HG02938 (cell line): ENCODE results near the gene PTCD1.

Experiments
- ATAC-seq: cut with Tn5 transposase; IDR thresholded peaks from one replicate; pipeline ENCODE4 v1.9.1; 2021; ENCODE audit warnings: mild to moderate bottlenecking, moderate library complexity; ENCODE audit not compliant: unreplicated experiment

PTCD1 gene

DNA sequence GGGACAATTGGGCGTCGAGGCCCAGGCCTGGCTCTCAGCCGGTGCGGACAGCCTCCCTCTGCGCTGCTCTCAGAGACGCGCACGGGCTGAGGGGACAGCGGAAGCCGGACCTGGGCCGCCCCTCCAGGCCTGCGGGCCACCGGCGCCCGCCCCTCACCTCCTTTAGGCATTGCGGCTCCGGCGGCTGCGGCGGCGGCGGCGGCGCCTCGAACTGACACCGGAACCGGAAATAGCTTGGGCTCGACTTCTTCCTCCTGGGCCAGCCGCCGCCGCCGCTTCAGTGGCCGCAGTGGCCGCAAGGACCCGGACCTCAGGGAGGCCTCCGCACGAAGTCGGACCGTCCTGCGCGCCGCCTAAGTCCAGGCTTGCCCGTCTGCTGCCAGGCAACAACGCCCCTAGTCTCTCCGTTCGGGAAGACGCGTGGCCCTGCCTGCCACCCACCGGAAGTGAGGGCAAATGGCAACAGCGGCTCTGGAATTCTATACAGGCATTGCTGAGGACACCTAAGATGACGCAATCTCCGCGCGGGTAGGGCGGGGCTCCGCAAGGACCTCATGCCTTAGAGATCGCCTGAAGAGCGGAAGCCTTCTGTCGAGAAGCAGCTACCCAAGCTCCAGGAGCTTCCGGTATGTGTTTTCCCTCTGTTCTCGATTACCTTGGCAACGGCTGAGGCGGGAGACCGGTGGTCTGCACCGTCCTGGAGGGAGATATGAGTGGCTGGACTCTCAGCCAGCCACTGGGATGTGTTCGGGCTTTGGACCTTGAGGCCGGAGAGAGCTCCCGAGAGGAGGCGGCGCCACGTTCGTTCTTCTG lies 30.0 kb downstream of the PTCD1 start, which contains the start of the genes BUD31 and PDAP1:
Gene BUD31, plus strand, starts transcription at position 591 of the 813 bp plus-strand sequence. CDS start 2,124 bp downstream, outside the sequence.
Gene PDAP1, minus strand, starts transcription at position 219 of the 813 bp plus-strand sequence. Its CDS starts 49 bp downstream, at position 170.
- ATAC-seq = peak; percentile 78

DNA sequence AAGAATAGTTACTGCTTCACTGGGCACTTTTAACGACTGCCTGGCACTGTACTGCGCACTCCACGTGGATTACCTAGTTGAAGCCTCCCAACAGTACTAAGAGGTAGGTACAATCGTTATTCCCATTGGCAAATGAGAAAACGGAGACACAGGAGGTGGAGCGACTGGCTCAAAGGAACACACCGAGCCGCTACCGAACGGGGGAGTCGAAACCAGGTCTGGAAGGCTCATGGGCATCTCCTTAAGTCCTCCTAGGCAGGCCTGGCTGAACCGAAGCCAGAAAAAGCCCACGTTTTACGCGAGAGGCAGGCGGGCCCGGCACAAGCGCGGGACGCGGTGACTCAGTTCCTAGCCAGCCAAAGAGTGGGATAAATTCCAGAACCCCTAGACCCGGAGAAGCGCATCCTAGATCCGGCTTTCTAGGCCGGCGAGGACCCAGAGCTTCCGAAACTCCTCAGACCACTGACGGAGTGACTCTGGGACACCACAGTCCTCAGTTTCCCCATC lies 30.7 kb downstream of the PTCD1 start:
- peak; percentile 7 for ATAC-seq

DNA sequence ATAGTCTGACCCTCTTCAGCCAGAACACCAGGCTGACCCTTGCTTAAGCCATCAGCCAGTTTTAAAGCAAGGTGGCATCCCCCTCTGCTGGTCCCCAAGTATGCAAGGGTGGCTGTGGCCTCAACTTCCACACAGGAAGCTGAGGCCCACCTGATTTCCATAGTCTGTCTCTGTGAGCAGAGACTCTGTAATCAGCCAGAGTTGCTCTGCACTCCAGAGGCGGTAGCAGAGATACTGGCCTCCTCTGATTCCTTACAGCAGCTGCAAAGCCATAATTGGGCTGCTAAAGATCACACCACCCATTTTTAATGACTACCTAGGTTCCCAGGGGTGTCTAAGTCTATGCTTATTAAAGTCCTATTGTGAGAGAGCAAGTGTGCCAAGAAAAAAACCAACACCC lies 32.0 kb downstream of the PTCD1 start:
- no peak for ATAC-seq

DNA sequence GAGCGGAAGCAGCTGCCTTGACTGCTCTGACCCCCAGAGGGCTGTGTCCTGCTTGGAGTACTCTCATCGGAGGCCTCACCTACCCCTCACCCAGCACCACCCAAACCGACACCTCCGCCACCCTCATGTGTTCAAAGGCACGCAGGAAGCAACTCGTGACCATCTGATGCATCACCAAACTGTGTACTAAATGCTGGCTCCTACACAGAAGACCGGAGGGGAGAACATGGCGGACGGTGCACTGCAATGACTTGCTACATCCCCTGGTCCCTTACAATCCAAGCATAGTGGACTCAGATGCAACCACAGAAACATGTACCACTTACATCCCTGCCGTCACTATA lies 33.6 kb downstream of the PTCD1 start:
- no peak for ATAC-seq

DNA sequence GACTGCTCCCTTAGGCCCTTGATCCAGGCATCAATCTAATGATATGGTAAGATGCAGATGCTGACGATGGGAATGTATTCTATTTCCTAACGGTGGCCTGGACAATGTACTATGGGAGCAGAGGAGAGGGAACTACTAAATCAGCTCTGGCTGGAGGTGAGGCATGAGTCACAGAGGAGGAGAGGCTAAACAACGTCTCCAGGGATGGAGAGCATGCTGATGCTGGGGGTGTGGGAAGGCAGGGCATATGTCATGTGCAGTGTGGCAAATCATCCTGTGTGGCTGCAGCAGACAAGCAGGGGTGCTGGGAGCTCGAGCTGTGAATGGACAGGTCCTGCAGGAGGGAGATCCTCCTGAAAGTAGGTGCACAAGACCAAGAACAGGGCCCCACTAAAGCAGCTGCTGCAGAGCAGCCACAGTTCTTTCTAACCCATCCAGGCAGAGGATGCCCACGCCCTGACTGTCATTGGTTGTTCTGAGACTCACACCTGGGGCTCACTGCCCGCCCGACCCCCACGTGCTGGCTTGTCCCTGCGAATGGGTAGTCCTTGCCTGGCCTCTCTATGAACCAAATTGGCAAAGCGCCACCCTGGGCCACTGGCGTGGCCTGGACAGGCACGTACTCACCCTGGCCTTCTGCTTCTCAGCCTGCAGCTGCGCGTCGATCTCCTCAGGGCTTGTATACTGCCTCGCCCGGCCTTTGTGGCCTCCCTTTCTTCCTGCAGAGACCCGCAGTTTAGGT lies 34.2 kb downstream of the PTCD1 start:
- ATAC-seq = no peak

DNA sequence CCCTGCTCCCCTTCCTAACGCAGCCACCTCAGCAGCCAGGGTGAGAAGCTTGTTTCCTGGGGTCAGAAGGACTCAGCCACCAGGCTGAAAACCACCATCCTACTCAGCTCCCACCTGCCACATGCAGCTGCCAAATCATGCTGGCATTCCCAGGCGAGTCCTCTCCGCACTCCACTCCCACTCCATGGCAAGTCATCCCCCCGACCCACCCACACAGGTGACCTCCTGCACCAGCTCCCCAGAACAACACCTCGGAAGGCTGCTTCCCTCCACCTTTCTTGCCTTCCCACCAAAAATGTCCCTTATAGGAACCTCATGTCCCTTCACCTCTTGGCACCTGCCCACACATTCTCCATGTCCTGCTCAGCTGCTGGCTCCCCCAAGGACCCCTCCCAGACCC lies 34.8 kb downstream of the PTCD1 start:
- ATAC-seq = no peak

DNA sequence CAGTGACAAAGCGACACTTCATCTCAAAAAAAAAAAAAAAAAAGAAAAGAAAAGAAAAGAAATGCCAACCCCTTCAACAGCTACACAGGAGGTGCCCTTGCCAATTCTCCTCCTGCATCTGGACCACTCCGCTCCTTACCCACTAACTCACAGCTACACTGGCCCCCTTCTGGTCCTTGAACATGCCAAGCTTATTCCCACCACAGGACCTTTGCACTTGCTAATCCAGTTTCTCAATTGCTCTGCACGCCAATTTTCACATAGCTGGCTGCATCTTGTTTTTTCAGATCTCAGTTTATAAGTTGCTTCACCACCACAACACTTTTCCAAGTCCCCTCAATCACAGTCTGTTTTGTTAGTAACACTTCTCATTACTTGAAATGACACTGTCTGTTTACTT lies 35.7 kb downstream of the PTCD1 start:
- ATAC-seq = no peak

DNA sequence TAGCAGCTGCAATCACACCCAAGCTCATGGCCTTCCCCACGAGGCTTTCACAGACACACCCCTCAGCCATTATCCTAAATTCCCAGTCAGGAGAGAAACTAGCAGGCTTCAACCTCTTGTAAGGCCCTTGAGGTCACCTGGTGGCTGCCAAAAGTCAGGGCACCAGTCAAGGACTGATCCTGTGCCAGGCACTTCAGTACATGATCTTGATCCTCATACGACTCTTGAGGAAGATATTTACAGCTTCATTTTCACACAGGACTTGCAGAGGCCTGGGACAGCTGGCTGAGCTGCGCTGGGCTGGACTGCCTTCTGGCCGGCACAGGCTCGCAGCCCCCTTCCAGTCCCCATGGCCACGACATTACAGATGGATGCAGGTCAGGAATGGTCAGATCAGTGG lies 39.0 kb downstream of the PTCD1 start:
- ATAC-seq = no peak

DNA sequence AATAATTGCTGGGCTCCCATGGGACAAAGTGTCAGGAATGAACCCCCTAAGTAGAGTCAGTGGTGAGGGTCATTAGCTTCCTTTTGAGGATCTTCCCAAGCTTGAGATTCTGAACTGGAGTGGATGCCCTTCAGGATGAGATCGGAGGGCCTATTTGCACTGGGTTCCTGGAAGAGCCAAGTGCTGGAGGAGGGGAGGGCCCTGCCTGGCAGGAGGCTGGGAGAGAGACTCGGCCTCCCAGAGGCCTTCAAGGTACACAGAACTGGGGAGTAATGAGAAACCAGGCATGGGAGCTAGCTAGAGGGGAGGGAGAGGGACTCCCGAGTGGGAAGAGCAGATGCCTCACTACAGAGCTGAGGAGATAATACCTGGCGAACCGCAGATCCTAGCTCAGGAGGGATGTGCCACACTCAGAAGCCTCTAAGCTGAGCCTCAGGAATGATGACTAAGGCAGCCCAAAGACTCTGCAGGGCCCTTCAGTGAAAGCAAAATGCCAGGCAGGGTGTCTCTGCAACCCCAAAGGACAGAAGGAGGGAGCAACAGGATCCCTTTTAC lies 39.6 kb downstream of the PTCD1 start:
- ATAC-seq = no peak

DNA sequence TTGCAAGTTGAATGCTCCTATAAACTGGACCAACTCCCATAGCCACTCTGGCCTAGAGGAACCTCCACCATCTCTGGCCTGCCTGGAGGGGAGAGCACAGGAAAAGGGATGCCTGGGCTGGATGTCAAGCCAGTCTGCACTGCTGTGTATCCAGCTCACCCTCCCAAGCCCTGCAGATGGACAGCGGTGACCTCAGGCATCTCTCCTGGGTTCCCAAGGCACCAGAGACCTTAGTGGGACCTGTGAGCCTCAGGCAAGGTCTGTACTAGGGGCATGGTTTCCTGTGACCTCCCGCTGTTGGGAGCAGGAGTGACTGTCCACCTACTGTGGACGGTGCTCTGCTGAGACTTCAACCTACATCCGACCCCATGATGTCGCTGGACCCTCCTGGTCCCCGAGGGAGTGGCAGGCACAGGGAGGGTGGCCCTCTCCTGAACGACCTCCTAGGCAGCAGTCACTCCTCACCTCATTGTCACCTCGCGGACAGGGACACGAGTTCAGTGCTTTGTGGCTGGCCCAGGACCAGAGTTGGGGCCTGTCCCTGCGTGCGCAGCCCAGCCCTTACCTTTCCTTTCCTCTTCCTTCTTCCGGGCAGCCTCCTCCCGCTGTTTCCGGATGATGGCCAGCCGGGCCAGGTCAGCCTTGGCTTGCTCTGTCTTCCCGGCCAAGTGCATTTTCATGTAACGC lies 41.2 kb downstream of the PTCD1 start:
- no peak for ATAC-seq

DNA sequence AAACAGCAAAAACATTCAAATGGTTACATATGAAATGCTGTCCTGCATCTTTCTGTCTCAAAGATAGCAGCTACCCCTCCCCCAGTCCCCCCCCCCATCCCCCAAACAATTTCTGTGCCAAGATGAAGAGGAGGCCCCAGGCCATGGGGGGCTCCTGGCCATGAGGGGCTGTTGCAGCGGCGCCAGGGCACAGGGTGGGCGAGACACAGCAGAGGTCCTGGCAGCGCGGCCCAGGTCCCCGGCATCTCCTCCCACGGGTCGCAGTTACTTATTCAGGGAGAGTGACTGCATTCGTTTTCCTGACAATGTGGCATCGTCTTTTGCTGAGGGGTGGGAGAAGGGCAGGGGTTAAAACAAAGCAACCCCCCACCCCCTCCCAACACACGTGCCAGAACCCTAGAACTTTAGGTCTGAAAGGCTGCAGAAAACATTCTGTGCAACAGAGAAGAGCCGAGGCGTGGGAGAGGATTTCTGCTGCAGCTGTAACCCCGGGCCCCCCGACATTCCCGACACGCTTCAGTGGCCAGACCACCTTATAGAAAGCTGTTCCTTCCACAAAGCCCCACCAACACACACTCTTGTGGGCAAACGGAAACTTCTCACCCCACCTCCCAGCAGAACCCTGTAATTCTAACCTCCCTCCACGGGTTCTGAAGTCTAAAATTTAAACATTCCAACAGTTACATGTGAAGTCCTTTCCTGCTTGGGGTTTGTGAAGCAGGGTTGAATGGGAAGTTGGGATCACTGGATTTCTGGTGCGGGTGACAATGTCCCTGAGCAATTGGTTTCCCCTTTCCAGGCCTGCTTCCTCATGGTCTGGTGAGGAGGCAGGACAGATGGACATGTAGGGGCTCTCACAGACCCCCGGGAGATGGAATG lies 41.9 kb downstream of the PTCD1 start:
- ATAC-seq = no peak

DNA sequence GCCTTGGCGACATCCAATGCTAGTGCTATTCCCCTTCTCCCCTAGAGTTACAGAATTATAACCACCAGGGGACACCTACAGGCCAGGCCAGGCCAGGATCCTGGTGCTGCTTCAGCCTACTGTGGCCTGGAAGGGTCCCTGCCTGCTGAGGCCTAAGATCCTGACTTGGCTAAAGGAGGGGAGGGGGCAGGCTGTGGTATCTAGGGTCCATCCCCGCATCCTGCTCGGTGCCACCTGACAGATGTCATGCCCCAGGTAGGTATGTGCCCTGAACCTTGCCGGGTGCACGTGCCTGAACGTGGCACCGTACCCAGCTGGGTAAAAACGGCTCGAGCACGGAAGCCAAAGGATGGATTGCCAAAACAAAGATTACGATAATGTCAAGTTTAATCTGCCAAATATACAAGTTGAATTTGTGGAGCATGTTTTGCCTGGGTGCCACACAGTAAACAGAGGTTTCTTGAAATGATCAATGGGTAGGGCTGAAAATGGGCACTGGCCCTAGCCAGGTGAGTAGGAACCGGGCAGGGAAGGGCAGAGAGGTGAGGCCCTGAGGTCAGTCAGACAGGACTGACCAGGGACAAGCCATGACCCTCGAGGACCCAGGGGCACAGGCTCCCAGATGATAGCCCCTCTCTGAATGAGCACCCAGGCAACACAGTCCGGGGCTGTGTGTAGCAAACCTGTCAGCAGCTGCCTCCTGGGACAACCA lies 42.8 kb downstream of the PTCD1 start:
- no peak for ATAC-seq

DNA sequence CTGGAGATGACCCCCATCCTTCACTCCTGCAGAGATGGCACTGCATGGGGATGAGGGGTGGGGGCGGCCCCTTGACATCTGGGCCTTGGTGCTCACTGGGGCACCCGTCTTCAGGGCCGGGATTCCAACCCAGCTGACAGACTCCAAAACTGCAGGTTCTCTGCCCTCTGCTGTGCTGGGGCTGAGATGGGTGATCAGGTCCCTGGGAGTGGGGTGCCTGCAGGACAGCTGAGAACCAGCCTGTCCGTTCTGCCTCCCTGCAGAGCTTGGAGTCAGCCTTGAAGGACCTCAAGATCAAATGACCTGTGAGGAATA lies 44.5 kb downstream of the PTCD1 start:
- no peak for ATAC-seq

DNA sequence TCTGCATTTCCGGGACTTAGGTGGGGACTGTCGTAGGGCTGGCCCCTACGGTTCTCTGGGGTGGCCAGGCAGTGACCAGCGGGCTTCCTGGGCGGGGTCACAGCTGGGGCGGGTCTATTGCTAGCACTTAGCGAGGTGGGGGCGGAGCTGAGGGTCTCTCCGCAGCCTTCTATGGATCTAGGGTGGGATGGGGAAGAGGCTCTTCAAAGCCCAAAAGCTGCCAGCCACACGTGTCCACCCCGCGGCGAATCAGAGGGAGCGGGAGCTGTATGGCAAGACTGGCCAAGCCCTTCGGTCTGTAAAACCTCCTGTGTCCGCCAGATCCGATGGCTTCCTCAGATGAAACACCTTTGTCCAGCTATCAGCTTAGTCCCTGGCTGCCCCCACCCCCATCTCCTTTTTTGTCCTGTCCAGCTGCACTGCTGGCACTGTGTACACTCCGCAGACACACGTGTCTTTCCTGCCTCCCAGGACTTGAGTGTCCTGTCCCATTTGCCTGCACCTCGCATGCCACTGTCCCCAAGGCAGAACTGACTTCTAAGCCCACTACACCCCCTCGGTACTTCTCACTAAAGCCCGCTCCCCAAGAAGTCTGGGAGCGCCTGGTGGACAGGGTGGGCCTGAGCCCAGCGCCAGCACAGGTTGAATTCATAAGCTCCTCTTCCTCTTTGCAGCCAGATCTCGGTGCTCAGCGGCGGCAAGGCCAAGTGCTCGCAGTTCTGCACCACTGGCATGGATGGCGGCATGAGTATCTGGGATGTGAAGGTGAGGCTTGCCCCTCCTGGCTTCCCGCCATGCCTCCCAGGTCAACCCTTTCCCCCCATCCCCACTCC lies 45.0 kb downstream of the PTCD1 start:
- ATAC-seq = no peak

DNA sequence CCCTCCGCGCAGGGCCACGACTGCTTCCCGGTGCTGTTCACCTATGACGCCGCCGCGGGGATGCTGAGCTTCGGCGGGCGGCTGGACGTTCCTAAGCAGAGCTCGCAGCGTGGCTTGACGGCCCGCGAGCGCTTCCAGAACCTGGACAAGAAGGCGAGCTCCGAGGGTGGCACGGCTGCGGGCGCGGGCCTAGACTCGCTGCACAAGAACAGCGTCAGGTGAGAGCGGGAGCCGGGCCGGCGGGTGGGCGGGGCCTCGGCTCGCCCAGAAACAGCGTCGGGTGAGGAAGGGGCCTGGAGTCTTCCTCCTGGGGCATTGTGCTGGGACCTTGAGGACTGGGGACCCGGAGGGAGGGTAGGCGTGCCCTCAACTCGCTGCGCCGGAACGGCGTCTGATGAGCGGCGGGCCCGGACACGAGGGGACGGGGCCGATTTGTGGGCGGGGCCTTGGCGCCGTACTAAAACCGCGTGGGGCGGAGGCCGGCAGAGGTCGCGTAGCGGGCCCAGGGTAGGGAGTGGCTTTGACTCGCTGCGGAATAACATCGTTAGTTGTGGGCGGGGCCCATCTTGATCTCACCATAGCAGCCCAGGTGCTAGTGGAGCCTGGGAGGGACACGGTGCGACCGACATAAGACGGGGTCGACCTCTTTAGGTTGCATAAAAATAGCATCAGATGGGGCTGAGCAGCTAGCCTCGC lies 45.8 kb downstream of the PTCD1 start:
- no peak for ATAC-seq

DNA sequence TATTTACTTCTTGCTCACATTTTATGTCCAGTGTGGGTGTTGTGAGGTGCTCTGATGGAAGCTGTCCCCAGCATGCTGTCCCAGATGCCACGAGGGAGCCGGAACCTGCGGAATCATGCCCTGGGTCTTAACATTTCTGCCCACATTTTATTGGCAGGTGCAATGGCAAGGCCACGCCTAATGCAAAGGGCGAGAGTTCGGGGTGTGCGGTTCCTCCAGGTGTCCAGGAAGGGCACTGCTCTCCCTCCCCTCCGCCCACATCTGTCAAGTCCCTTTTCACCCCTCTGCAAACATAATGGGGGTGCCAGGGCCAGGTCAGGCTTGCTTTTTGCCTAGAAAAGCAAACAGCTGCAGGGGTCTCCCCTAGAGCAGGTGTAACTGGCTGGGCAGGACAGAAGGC lies 46.6 kb downstream of the PTCD1 start:
- ATAC-seq = no peak

DNA sequence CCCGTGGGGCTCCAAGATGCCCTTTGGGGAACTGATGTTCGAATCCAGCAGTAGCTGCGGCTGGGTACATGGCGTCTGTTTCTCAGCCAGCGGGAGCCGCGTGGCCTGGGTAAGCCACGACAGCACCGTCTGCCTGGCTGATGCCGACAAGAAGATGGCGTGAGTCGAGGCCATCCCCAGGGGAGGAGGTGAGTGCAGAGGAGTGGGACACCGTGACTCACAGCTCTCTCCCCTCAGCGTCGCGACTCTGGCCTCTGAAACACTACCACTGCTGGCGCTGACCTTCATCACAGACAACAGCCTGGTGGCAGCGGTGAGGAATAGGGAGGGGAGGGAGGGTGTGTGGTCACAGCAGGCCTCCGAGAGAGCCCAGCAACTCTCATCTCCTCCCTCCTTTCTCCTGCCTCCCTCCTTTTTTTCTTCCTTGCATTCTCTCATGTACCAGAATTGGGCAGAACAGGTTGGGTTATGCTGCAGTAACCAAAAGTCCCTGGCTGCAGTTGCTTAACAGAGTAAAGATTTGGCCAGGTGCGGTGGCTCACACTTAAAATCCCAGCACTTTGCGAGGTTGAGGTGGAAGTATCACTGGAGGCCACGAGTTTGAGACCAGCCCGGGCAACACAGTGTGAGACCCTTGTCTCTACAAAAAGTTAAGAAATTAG lies 47.5 kb downstream of the PTCD1 start:
- ATAC-seq = no peak

DNA sequence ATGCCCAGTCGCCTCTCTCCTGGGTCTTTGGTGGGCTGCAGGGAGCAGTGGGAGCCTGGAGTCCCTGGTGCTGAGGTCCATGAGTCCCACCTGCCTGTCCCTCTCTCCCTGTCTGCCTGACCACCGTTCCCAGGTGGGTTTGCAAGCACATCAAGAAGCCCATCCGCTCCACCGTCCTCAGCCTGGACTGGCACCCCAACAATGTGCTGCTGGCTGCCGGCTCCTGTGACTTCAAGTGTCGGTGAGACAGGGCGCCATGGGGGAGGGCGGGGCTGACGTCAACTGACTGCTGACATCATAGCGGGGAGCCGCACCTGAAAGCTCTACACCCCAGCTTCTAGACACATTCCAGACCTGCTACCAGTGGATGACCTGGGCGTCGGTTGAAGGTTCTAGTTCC lies 48.8 kb downstream of the PTCD1 start:
- no peak for ATAC-seq
